MM.1S (cell line): ENCODE results near the gene ZC3H12C.

Experiments
- DNase-seq: peaks from one replicate; pipeline ENCODE4 v3.0.0-alpha.2; 2015
- H2AFZ ChIP-seq: fragments of 300-600 bp; sonication (generic); 2 replicates; pipeline ENCODE4 v1.6.0; 2016; ENCODE audit warnings: antibody characterized with exemption, low read length
- H3F3A ChIP-seq: fragments of 300-600 bp; sonication (generic); 2 replicates; pipeline ENCODE4 v1.6.1; 2016; ENCODE audit warnings: mild to moderate bottlenecking, antibody characterized with exemption, low read length, moderate library complexity, mixed read lengths; ENCODE audit not compliant: insufficient read depth
- H3K27ac ChIP-seq: fragments of 300-600 bp; sonication (generic); 2 replicates; pipeline ENCODE4 v1.5.1; 2016; ENCODE audit warnings: mild to moderate bottlenecking, low read length
- H3K27me3 ChIP-seq: fragments of 300-600 bp; sonication (generic); replicated peaks from 2 replicates; pipeline ENCODE4 v1.6.0; 2016; ENCODE audit warnings: low read length; ENCODE audit not compliant: insufficient read depth
- H3K36me3 ChIP-seq: fragments of 300-600 bp; sonication (generic); replicated peaks from 2 replicates; pipeline ENCODE4 v1.6.1; 2016; ENCODE audit warnings: mild to moderate bottlenecking, low read length, mixed read lengths; ENCODE audit not compliant: insufficient read depth
- H3K4me1 ChIP-seq: fragments of 300-600 bp; sonication (generic); 2 replicates; pipeline ENCODE4 v1.6.1; 2016; ENCODE audit warnings: low read length, mixed read lengths
- H3K4me2 ChIP-seq: fragments of 300-600 bp; sonication (generic); 2 replicates; pipeline ENCODE4 v1.6.0; 2016; ENCODE audit warnings: low read depth, low read length
- H3K4me3 ChIP-seq: fragments of 300-600 bp; sonication (generic); 2 replicates; pipeline ENCODE4 v1.5.1; 2016; ENCODE audit warnings: low read length, mixed read lengths
- H3K79me2 ChIP-seq: fragments of 300-600 bp; sonication (generic); 2 replicates; pipeline ENCODE4 v1.6.1; 2016; ENCODE audit warnings: mixed run types, low read length, mixed read lengths
- H3K9ac ChIP-seq: fragments of 300-600 bp; sonication (generic); 2 replicates; pipeline ENCODE4 v1.6.1; 2016; ENCODE audit warnings: low read length, mixed read lengths
- H3K9me2 ChIP-seq: fragments of 300-600 bp; sonication (generic); replicated peaks from 2 replicates; pipeline ENCODE4 v1.6.1; 2016; ENCODE audit warnings: mild to moderate bottlenecking, low read length, mixed read lengths; ENCODE audit not compliant: insufficient read depth
- H3K9me3 ChIP-seq: fragments of 300-600 bp; sonication (generic); replicated peaks from 2 replicates; pipeline ENCODE4 v1.6.1; 2016; ENCODE audit warnings: mild to moderate bottlenecking, low read length, mixed read lengths; ENCODE audit not compliant: insufficient read depth
- H4K20me1 ChIP-seq: fragments of 300-600 bp; sonication (generic); 2 replicates; pipeline ENCODE4 v1.6.1; 2016; ENCODE audit warnings: mild to moderate bottlenecking, low read length, moderate library complexity, mixed read lengths; ENCODE audit not compliant: insufficient read depth
- CTCF ChIP-seq: fragments of 300-600 bp; sonication (generic); IDR thresholded peaks from 2 replicates; pipeline ENCODE4 v1.5.1; 2016; ENCODE audit warnings: antibody characterized with exemption, low read length, mixed read lengths
- EZH2 ChIP-seq: fragments of 300-600 bp; sonication (generic); optimal IDR thresholded peaks from 2 replicates; pipeline ENCODE3; 2017; ENCODE audit warnings: low read depth, mild to moderate bottlenecking, antibody characterized with exemption, low read length, mixed read lengths
- EZH2phosphoT487 ChIP-seq: fragments of 300-600 bp; sonication (generic); IDR thresholded peaks from 2 replicates; pipeline ENCODE4 v1.6.1; 2018; ENCODE audit warnings: antibody characterized with exemption, low read length

ZC3H12C gene

GRCh38 chr11:110196241-110196754, 103.1 kb downstream of the ZC3H12C start:
- H3K4me3 ChIP-seq, result no peak overlapping the region
- no peak overlapping the region for H3K9ac ChIP-seq
- no peaks in the 10 kb centered on the region for H3K36me3 ChIP-seq
- no peak overlapping the region for H2AFZ ChIP-seq
- DNase-seq, result no peak
- H3K4me2 ChIP-seq, result no peak overlapping the region
- TF ChIP-seq CTCF, result no peak
- TF ChIP-seq EZH2, result no peak
- no peaks in the 10 kb centered on the region for H3K9me3 ChIP-seq
- H3K27ac ChIP-seq, result no peak overlapping the region
- H3K4me1 ChIP-seq, result no peaks in the 10 kb centered on the region
- no peaks in the 10 kb centered on the region for H4K20me1 ChIP-seq
- no peaks in the 10 kb centered on the region for H3K27me3 ChIP-seq
- no peaks in the 10 kb centered on the region for H3K9me2 ChIP-seq
- H3K79me2 ChIP-seq, result no peaks in the 10 kb centered on the region
- H3F3A ChIP-seq, result no peaks in the 10 kb centered on the region

DNA sequence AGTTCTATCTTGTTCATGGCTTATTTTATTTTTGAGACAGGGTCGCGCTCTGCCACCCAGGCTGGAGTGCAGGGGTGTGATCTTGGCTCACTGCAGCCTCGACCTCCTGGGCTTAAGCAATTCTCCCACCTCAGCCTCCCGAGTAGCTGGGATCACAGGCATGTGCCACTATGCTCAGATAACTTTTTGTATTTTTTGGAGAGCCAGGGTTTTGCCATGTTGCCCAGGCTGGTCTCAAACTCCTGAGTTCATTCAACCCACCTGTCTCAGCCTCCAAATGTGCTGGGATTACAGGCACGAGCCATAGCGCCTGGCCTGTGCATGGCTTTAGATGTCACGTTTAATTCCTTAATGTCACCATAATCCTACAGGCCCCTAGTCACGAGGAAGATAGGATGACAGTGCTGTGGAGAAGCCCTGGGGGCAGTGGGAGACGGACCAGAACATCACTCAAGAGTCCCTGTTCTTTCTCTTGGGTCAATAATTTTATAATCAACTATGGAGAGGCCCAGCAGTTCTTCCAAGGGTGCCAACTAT, 103.8 kb downstream of the ZC3H12C start:
- Histone ChIP-seq H3K4me2 (no peak overlapping the region), H3K27me3 (no peaks in the 10 kb centered on the region), H3K27ac (no peak overlapping the region), H3K36me3 (no peaks in the 10 kb centered on the region), H3K9me2 (no peaks in the 10 kb centered on the region), H3K79me2 (no peaks in the 10 kb centered on the region), H2AFZ (no peak overlapping the region), H3K9ac (no peak overlapping the region), H3K9me3 (no peaks in the 10 kb centered on the region), H3K4me3 (no peak overlapping the region), H3K4me1 (no peaks in the 10 kb centered on the region), H3F3A (no peaks in the 10 kb centered on the region), H4K20me1 (no peaks in the 10 kb centered on the region)
- no peak for DNase-seq
- no peak for TF ChIP-seq EZH2phosphoT487
- TF ChIP-seq CTCF, result no peak
- TF ChIP-seq EZH2, result no peak

DNA sequence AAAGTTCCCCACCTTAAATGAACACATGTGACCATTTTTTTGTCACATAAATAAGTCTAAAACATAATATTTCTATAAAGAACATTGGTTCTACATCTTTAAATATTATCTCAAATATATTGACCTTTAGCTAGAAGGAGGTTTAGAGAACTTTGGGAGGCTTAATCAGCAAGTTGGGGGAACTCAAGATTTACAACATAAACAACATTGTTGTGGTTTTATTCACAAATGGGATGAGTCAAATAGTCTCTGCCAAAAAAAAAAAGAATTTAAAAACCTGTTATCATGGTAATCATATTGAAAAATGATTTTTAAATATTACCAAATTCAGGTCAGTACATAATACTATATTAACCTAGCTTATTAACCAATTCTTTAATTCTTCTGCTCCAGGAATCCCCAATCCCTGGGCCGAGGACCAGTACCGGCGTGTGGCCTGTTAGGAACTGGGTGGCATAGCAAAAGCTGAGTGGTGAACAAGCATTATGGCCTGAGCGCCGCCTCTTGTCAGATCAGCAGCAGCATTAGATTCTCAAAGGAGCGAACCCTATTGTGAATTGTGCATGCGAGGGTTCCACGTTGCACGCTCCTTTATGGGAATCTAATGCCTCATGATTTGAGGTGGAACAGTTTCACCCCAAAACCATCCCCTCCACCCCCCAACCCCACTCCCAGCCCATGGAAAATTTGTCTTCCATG, 105.0 kb downstream of the ZC3H12C start:
- TF ChIP-seq CTCF (no peak), EZH2phosphoT487 (no peak), EZH2 (no peak)
- Histone ChIP-seq H4K20me1 (no peaks in the 10 kb centered on the region), H3K4me2 (no peak overlapping the region), H3K9ac (no peak overlapping the region), H3K4me1 (no peaks in the 10 kb centered on the region), H2AFZ (no peak overlapping the region), H3K27me3 (no peaks in the 10 kb centered on the region), H3K9me3 (no peaks in the 10 kb centered on the region), H3K36me3 (no peaks in the 10 kb centered on the region), H3F3A (no peaks in the 10 kb centered on the region), H3K4me3 (no peak overlapping the region), H3K79me2 (no peaks in the 10 kb centered on the region), H3K9me2 (no peaks in the 10 kb centered on the region), H3K27ac (no peak overlapping the region)
- DNase-seq, result no peak
